Activated CD4-positive, alpha-beta memory T cell treated with anti-CD3 and anti-CD28 coated beads for 36 hours (primary cell): ENCODE measurements around the gene SIAH3. TPM values are rescaled to one million over a fixed set of nuclear protein-coding genes. Genes with fewer than 3 reads are reported as not detected.

Experiments used
- CTCF ChIA-PET: fragments of 350-600 bp; sonication (Branson Sonifier 250); formaldehyde crosslinking; loops from one replicate; lab custom pipeline; 2021; ENCODE audit warnings: antibody characterized with exemption, inconsistent platforms; lab: Charles Lee
- POLR2A ChIA-PET: fragments of 350-600 bp; sonication (Branson Sonifier 250); formaldehyde crosslinking; loops from one replicate; lab custom pipeline; 2021; ENCODE audit warnings: antibody characterized with exemption; lab: Charles Lee
- DNase-seq: peaks from one replicate; pipeline ENCODE4 v3.0.0-alpha.2; 2020
- H3K27ac Mint-ChIP-seq: one replicate; pipeline ENCODE4 v1.8.0; 2021; ENCODE audit warnings: mixed read lengths
- H3K27me3 Mint-ChIP-seq: one replicate; pipeline ENCODE4 v1.8.0; 2021; ENCODE audit warnings: mixed read lengths
- H3K36me3 Mint-ChIP-seq: one replicate; pipeline ENCODE4 v1.8.0; 2021; ENCODE audit warnings: mixed read lengths
- H3K4me1 Mint-ChIP-seq: one replicate; pipeline ENCODE4 v1.8.0; 2021; ENCODE audit warnings: low read depth, mixed read lengths
- H3K4me3 Mint-ChIP-seq: one replicate; pipeline ENCODE4 v1.8.0; 2021; ENCODE audit warnings: mild to moderate bottlenecking, mixed read lengths
- H3K9me3 Mint-ChIP-seq: one replicate; pipeline ENCODE4 v1.8.0; 2021; ENCODE audit warnings: mixed read lengths
- intact Hi-C: fragments of 100-400 bp; cut with micrococcal nuclease; formaldehyde crosslinking; loops from one replicate; pipeline ENCODE4 v1.15.1; 2023
- total RNA-seq, 2 experiments: library from RNA; stranded (reverse); gene quantifications; one replicate each; pipeline ENCODE4 v1.2.3, GENCODE V29; 2021

SIAH3 gene
- total RNA-seq, 2 experiments from 2014 or later = 0.05 to 0.07 TPM

- POLR2A ChIA-PET = no interaction called here
- peaks cover 13% of the 10 kb centered on the region for H3K9me3 Mint-ChIP-seq
Measured at GRCh38 chr13:45852494-45852893, 941 bp upstream of the SIAH3 start.

GRCh38 chr13:45851956-45852355 is 403 bp upstream of the SIAH3 start:
- no peak for DNase-seq
- CTCF ChIA-PET = no interaction called here
- Mint-ChIP-seq H3K4me3 (peak overlapping the region; percentile 76), H3K4me1 (peaks cover 45% of the 10 kb centered on the region), H3K27ac (no peak overlapping the region), H3K27me3 (peaks cover 18% of the 10 kb centered on the region), H3K36me3 (peaks cover 2% of the 10 kb centered on the region), H3K9me3 (peaks cover 13% of the 10 kb centered on the region)
- POLR2A ChIA-PET = no interaction called here
- intact Hi-C loops = no loop called here

More at GRCh38 chr13:45852494-45852893, 941 bp upstream of the SIAH3 start:
- no peak overlapping the region for H3K27ac Mint-ChIP-seq
- peaks cover 40% of the 10 kb centered on the region for H3K4me1 Mint-ChIP-seq
- H3K27me3 Mint-ChIP-seq = peaks cover 18% of the 10 kb centered on the region
- intact Hi-C loops = no loop called here
- H3K4me3 Mint-ChIP-seq = no peak overlapping the region
- H3K36me3 Mint-ChIP-seq = peaks cover 2% of the 10 kb centered on the region
- CTCF ChIA-PET = no interaction called here
- DNase-seq = no peak

- peaks cover 18% of the 10 kb centered on the region for H3K27me3 Mint-ChIP-seq
- ChIA-PET POLR2A (no interaction called here), CTCF (no interaction called here)
- no peak for DNase-seq
- H3K4me1 Mint-ChIP-seq = peaks cover 48% of the 10 kb centered on the region
- H3K36me3 Mint-ChIP-seq = peaks cover 2% of the 10 kb centered on the region
- peaks cover 13% of the 10 kb centered on the region for H3K9me3 Mint-ChIP-seq
- intact Hi-C loops = no loop called here
- H3K4me3 Mint-ChIP-seq = peak overlapping the region; percentile 76
- H3K27ac Mint-ChIP-seq = no peak overlapping the region
Measured at GRCh38 chr13:45850027-45850613, 1.4 kb downstream of the SIAH3 start.

DNA sequence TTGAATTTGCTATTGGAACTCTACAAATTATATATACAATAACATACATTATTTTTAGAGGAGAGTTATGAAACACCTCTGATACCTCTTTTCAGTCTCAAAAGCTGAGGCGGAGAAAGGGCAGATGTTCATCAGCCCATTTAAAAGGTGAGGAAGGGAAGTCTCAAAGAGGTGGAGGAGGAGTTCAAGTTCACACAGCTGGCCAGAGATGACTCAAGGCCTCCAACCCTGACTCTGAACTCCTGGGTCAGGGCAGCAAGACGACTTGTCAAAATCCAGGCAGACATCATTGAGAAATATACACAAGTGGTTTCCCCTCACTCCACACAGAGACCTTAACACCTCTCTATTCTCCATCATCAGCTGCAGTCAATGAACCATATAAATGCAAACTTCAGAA is 2.1 kb downstream of the SIAH3 start:
- ChIA-PET CTCF (no interaction called here), POLR2A (no interaction called here)
- intact Hi-C loops = no loop called here
- Mint-ChIP-seq H3K27me3 (peaks cover 18% of the 10 kb centered on the region), H3K4me3 (no peak overlapping the region), H3K9me3 (peaks cover 6% of the 10 kb centered on the region), H3K36me3 (peaks cover 2% of the 10 kb centered on the region), H3K4me1 (peaks cover 48% of the 10 kb centered on the region), H3K27ac (no peak overlapping the region)
- no peak for DNase-seq

DNA sequence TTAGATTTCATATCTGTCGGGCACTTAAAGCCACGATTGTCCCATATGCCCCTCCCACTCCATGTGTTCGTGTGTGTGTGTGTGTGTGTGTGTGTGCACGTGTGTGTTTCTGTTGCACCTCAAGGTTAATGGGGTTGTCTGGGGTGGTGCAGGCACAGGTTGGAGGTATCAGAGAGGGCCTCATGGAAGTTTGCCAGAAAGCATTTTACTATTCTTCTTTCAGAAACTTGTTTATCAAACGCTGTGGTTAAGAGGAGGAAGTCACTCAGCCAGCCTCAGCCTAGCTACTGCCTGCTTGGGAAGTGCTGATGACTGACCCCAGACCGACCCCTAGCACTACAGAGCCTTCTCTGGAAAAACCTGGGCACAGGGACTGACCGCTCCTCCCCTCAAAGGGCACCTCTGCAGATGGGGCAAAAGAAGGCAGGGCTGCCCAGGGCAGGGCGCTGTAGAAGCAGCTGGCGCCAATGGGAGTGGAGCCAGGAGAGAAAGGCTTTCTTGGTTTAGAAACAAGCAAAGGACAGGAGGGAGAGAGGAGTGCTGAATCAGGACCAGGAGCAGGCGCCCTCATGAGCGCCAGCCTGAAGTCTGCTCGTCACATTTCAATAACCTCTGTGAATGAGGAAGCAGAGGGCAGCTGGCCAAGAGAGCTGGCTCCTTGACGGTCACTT is 3.9 kb downstream of the SIAH3 start:
- Mint-ChIP-seq H3K9me3 (no peaks in the 10 kb centered on the region), H3K36me3 (no peaks in the 10 kb centered on the region), H3K27me3 (peaks cover 14% of the 10 kb centered on the region), H3K27ac (peak overlapping the region; percentile 11), H3K4me1 (peaks cover 48% of the 10 kb centered on the region), H3K4me3 (peak overlapping the region; percentile 38)
- intact Hi-C loops = no loop called here
- POLR2A ChIA-PET = no interaction called here
- peak; percentile 35 for DNase-seq
- CTCF ChIA-PET = no interaction called here

GRCh38 chr13:45846681-45847080 is 4.9 kb downstream of the SIAH3 start:
- ChIA-PET POLR2A (no interaction called here), CTCF (no interaction called here)
- no peak overlapping the region for H3K4me3 Mint-ChIP-seq
- peaks cover 9% of the 10 kb centered on the region for H3K27me3 Mint-ChIP-seq
- H3K4me1 Mint-ChIP-seq = peaks cover 47% of the 10 kb centered on the region
- no peak overlapping the region for H3K27ac Mint-ChIP-seq
- no peaks in the 10 kb centered on the region for H3K9me3 Mint-ChIP-seq
- intact Hi-C loops = no loop called here
- no peak for DNase-seq
- H3K36me3 Mint-ChIP-seq = no peaks in the 10 kb centered on the region

DNA sequence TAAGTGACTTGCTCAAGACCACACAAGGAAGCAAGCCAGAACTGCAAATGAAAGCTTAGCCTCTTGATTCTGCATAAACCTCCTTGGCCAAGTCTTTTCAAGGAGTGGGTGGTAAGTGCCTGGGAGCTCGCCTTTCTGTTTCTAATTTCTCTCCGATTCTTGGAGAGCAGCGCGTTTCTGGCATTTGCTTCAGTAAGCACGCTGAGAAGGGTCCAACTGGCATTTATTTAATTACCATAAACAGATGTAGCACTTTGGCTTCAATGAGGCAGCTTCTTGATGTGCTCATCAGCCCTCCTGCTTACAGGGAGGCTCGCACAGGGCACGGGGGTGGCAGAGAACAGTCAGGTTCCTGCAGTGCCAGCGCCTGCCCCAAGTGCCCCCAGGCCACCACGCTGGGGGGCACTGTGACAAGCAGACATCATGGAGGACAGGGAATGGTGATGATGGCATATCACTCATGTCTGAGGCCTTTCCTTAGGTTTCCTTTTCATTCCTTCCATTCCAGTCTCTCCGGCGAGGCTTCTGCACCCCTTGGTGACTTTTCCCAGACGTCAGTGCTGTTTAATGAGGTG is 13.3 kb downstream of the SIAH3 start:
- Mint-ChIP-seq H3K27me3 (no peaks in the 10 kb centered on the region), H3K27ac (no peak overlapping the region), H3K4me1 (no peaks in the 10 kb centered on the region), H3K9me3 (no peaks in the 10 kb centered on the region), H3K36me3 (no peaks in the 10 kb centered on the region), H3K4me3 (no peak overlapping the region)
- no peak for DNase-seq
- intact Hi-C loops = no loop called here
- ChIA-PET POLR2A (interaction anchor here (0.6 kb wide), 1 partner anchor 293 kb away, joined by 3 read pairs; no protein-coding TSS in a partner anchor), CTCF (no interaction called here)

DNA sequence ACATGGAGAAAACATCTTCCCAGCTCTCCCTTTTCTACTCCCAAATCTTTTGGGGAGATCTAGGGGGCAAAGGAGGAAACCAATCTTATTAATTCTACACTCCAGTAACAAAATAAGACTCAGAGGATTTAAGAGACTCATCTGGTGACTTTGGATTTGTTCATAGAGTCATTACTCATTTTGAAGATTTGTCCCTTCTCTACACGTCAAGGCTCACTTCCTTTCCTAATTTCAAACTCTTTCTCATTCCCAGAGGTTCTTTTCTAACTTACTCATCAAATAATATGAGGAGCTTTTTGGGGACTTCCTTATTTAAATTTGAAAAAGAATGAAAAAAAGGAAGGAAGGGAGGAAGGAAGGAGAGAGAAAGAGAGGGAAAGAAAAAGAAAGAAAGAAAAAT is 14.4 kb downstream of the SIAH3 start:
- CTCF ChIA-PET = no interaction called here
- intact Hi-C loops = no loop called here

GRCh38 chr13:45834411-45834994 is 17.1 kb downstream of the SIAH3 start:
- CTCF ChIA-PET = no interaction called here
- H3K27me3 Mint-ChIP-seq = no peaks in the 10 kb centered on the region
- H3K36me3 Mint-ChIP-seq = no peaks in the 10 kb centered on the region
- intact Hi-C loops = no loop called here
- H3K4me3 Mint-ChIP-seq = no peak overlapping the region
- H3K27ac Mint-ChIP-seq = no peak overlapping the region
- H3K9me3 Mint-ChIP-seq = no peaks in the 10 kb centered on the region
- POLR2A ChIA-PET = no interaction called here
- no peaks in the 10 kb centered on the region for H3K4me1 Mint-ChIP-seq
- no peak for DNase-seq

More for the DNA sequence above, 14.4 kb downstream of the SIAH3 start:
- Mint-ChIP-seq H3K4me1 (no peaks in the 10 kb centered on the region), H3K9me3 (no peaks in the 10 kb centered on the region), H3K36me3 (no peaks in the 10 kb centered on the region), H3K27ac (no peak overlapping the region), H3K27me3 (no peaks in the 10 kb centered on the region), H3K4me3 (no peak overlapping the region)
- no peak for DNase-seq
- POLR2A ChIA-PET = interaction anchor here (1.1 kb wide), 1 partner anchor 9 kb away, joined by 4 read pairs; no protein-coding TSS in a partner anchor

- H3K27me3 Mint-ChIP-seq = no peaks in the 10 kb centered on the region
- no peaks in the 10 kb centered on the region for H3K9me3 Mint-ChIP-seq
- POLR2A ChIA-PET = no interaction called here
- intact Hi-C loops = no loop called here
- H3K4me1 Mint-ChIP-seq = no peaks in the 10 kb centered on the region
- DNase-seq = no peak
- no peaks in the 10 kb centered on the region for H3K36me3 Mint-ChIP-seq
- CTCF ChIA-PET = no interaction called here
- no peak overlapping the region for H3K4me3 Mint-ChIP-seq
- H3K27ac Mint-ChIP-seq = no peak overlapping the region
Measured at GRCh38 chr13:45833663-45834375, 17.7 kb downstream of the SIAH3 start.

DNA sequence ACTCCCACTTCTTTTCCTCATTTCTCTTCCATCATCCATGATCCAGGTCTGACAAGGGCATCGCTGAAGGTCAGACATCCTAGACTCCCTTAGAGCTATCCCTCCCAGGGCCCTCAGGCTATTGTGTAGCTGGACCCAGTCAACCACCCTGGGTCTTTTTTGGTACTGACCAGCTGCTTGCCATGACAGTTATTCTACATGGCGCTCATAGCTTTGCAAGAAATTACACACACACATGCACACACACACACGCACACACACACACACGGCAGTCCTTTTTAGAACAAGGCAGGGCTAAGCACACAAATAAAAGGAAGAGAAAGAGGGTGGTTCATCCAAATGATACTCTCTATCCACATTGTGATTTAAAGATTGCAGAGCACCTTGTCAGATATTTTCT is 18.3 kb downstream of the SIAH3 start:
- Mint-ChIP-seq H3K27ac (no peak overlapping the region), H3K9me3 (no peaks in the 10 kb centered on the region), H3K27me3 (no peaks in the 10 kb centered on the region), H3K4me3 (no peak overlapping the region), H3K4me1 (no peaks in the 10 kb centered on the region), H3K36me3 (no peaks in the 10 kb centered on the region)
- no peak for DNase-seq
- ChIA-PET CTCF (no interaction called here), POLR2A (no interaction called here)
- intact Hi-C loops = no loop called here

GRCh38 chr13:45831851-45832250 is 19.7 kb downstream of the SIAH3 start:
- Mint-ChIP-seq H3K36me3 (no peaks in the 10 kb centered on the region), H3K4me1 (no peaks in the 10 kb centered on the region), H3K27me3 (no peaks in the 10 kb centered on the region), H3K9me3 (no peaks in the 10 kb centered on the region), H3K27ac (no peak overlapping the region), H3K4me3 (no peak overlapping the region)
- ChIA-PET CTCF (interaction anchor here (0.8 kb wide), 1 partner anchor 14 kb away, joined by 3 read pairs; no protein-coding TSS in a partner anchor), POLR2A (no interaction called here)
- intact Hi-C loops = no loop called here
- no peak for DNase-seq
